ENCODE data around the gene EHMT1.

EHMT1 gene

DNA sequence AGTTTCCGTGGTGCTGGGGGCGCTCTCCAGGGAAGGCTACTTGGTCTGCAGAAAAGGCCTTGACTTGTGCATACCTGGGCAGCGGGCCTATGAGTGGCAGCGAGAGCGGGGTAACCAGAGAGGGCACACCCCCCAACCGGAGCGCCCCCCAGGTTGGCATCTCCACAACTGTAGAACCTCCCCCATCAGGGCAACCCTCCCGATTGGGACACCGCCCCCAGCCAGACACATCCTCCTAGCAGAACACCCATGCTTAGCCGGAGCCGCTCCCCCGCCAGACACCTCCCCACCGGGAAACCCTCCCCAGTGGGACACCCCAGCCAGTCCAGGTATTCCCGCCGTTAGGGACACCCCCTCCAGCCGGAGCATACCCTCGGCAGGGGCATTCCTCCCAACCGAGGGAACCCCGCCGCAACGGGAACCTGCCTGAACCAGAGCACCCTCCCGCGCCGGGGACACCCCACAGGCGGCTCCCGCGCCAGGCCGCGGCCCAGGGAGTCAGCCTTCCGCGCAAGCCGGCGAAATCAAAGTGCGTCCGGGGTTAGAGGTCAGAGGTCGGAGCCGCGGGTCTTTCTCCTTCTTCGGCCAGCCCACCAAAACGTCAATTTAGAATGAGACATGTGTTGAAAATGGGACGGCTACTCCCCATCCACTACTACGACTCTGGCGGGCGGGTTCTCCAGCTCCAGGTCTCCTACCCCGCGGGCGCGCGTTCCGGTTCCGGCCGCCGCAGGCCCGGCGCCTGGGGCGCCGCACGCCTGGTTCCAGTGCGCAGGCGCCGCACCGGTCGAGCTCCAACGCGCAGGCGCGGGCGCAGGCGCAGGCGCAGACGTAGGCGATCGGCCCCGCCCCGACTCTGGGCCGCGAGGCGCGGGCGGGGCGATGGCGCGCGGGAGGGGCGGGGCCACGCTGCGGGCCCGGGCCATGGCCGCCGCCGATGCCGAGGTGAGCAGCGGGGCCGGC, at the start of gene EHMT1:
EHMT1 (plus strand) TSS at position 901 of the 963 bp plus-strand sequence; CDS start at position 925, 24 bp downstream.
- peak; percentile 73 for DNase-seq

DNA sequence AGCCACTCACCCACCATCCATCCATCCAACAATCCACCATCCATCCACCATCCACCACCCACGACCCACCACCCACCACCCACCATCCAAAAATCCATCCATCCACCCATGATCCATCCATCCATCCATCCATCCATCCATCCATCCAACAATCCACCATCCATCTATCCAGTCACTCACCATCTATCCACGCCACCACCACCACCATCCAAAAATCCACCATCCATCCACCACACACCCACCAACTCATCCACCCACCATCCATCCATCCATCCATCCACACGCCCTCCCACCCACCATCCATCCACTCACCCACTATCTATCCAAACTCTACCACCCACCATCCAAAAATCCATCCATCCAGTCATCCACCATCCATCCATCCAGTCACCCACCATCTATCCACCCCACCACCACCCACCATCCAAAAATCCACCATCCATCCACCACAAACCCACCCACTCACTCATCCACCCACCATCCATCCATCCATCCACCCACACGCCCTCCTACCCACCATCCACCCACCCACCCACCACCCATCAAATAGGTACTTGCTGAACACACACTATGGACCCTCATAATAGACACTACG, 49.1 kb upstream of the EHMT1 start:
- no peak for DNase-seq

DNA sequence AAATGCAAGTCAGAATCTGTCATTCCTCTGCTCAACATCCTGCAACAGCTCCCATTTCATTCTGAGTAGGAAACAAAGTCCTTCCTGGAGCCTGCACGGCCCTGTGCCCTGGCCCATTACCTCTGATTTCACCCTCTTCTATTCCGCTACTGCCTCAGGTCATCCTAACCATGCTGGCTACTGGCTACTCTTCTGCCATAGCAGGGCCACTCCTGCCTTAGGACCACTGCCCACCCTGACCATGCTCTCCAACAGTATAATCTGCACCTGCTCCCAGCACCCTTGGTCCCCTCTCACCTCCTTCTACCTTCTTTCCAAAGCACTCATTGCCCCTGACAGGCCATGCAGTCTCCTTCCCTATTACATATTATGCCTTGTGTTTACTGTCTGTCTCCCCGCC, 48.2 kb upstream of the EHMT1 start:
- no peak for DNase-seq

DNA sequence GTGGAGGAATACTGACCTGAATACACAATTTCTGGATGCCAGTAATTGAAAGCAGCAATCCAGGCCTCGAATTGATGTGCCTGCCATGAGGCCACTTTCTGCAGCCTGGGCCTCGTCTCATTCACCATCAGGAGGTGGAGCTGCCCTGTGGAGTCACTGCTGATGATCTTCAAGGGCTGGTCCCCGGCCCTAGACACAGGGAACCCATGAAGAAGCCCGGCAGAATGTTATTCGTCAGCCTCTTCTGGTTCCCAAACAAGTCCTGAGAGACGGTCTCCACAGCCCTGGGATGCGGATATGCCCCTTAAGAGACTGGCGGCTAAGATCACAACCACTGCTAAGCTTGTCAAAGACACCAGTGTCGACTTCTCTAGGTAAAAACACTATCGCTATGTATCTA, 44.6 kb upstream of the EHMT1 start:
- DNase-seq: no peak

GRCh38 chr9:137575364-137575715, 43.5 kb upstream of the EHMT1 start:
- no peak for DNase-seq

- DNase-seq: no peak
Observed at GRCh38 chr9:137575716-137576411, 42.9 kb upstream of the EHMT1 start.

GRCh38 chr9:137578518-137579258, 40.1 kb upstream of the EHMT1 start, which contains the start of gene DPH7:
Gene DPH7 (minus strand): TSS chr9:137578925. CDS start chr9:137578777, 148 bp downstream.
- DNase-seq: peak; percentile 74

DNA sequence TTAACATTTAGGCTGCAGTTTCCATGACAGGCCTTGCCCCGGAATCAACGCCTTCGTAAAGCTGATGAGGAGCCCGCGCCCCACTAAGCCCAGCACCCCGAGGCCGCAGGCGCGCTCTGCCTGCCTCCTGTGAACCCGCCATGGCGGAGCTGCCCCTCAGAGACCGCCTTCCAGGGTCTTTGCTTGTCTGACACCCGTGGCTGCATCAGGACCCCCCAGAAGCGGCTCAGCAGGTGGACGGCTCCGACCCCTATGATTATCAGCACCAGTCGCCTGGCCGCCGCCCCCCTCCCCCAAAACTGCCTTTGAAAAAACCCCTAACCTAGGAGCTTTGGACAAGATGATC, 39.6 kb upstream of the EHMT1 start:
- no peak for DNase-seq

DNA sequence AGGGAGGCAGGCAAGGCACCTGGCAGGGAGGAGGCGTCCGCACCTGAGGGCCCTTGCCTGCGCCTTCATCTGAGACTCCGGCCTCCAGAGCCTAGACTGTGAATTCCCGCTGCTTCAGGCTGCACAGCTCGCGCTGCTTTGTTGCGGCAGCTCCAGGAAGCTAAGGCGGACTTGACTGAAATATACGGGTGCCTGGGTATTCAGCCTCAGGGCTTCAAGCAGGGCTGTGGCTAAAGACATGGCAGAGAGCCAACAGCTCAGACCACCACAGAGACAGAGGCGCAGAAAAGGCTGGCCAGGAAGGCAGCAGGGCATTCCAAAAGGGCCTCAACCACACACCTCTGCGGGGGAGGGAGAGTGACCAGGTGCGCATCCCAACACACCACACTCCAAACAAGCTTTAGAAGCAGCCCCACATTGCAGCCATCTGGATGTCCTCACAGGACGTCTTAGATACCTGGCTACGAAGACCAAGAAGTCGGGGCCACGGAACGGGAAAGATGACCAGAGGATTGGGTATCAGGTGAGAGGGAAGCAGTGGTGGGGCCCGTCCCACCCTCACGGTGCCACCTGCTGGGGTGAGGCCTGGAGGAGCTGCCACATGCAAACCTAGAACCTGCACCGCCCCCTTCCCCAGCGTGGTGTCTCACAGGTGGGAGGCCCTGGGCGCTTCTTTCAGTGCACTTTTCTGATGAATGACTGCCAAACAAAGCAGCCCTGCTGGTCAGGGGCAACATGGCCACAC, 38.4 kb upstream of the EHMT1 start:
- no peak for DNase-seq

DNA sequence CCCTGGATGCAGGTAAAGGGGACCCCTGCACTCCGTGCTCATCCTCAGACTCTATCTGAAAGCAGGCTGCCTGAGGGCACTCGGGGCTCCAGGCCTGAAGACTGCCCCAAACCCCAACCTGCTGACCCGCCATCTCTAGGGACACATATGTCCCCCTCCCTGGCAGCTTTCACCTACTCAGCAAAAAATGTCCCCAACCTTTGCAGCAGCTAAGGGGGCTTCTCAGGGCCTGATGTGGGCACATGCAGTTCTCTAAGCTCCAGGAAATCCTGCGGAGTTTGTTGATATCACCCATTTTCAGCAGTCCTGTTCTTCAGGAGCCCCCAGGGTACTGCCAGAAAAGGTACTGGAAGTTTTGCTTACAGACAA, 37.9 kb upstream of the EHMT1 start:
- DNase-seq: no peak

- DNase-seq: no peak
Observed at GRCh38 chr9:137581361-137582285, 37.2 kb upstream of the EHMT1 start.

- DNase-seq: no peak
Observed at GRCh38 chr9:137582286-137582860, 36.4 kb upstream of the EHMT1 start.

- DNase-seq: no peak
Observed at GRCh38 chr9:137583347-137583746, 35.5 kb upstream of the EHMT1 start.

- DNase-seq: no peak
Observed at GRCh38 chr9:137583957-137584356, 34.8 kb upstream of the EHMT1 start.

GRCh38 chr9:137586854-137587253, 32.0 kb upstream of the EHMT1 start:
- DNase-seq: no peak

- DNase-seq: no peak
Observed at GRCh38 chr9:137588311-137588710, 30.5 kb upstream of the EHMT1 start.

- no peak for DNase-seq
Observed at GRCh38 chr9:137588891-137589290, 29.9 kb upstream of the EHMT1 start.

- no peak for DNase-seq
Observed at GRCh38 chr9:137589441-137590122, 29.2 kb upstream of the EHMT1 start.

GRCh38 chr9:137590123-137590468, 28.7 kb upstream of the EHMT1 start:
- DNase-seq: no peak
